C4-2B (cell line): ENCODE measurements around the gene RCC1.

Experiments used
- H3K27ac ChIP-seq: fragments of 450-650 bp; 2 replicates; pipeline ENCODE4 v1.5.1; 2017
- ZFX ChIP-seq: fragments of 450-650 bp; IDR thresholded peaks from 2 replicates; pipeline ENCODE4 v1.6.1; 2017
- TF ChIP-seq, protein P1 (sequence below): fragments of 450-650 bp; conservative IDR thresholded peaks from 2 replicates; pipeline ENCODE4 v1.5.1; 2017; ENCODE audit warnings: mild to moderate bottlenecking

Gene RCC1

DNA sequence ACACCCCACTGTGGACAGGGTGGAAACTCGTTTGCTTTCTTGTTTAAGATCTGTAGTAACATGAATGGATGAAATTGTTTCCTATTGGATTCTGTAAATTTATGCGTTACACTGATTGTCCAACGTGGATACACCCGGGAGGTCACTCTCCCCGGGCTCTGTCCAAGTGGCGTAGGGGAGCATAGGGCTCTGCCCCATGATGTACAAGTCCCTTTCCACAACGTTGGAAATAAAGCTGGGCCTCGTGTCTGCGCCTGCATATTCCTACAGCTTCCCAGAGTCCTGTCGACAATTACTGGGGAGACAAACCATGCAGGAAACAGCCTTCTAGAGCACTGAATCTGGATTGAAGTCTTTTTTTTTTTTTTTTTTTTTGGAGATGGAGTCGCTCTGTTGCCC lies 1.4 kb downstream of the RCC1 start:
- no peak for TF ChIP-seq ZFX
- TF ChIP-seq, protein P1, sequence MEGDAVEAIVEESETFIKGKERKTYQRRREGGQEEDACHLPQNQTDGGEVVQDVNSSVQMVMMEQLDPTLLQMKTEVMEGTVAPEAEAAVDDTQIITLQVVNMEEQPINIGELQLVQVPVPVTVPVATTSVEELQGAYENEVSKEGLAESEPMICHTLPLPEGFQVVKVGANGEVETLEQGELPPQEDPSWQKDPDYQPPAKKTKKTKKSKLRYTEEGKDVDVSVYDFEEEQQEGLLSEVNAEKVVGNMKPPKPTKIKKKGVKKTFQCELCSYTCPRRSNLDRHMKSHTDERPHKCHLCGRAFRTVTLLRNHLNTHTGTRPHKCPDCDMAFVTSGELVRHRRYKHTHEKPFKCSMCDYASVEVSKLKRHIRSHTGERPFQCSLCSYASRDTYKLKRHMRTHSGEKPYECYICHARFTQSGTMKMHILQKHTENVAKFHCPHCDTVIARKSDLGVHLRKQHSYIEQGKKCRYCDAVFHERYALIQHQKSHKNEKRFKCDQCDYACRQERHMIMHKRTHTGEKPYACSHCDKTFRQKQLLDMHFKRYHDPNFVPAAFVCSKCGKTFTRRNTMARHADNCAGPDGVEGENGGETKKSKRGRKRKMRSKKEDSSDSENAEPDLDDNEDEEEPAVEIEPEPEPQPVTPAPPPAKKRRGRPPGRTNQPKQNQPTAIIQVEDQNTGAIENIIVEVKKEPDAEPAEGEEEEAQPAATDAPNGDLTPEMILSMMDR = no peak
- peak overlapping the region; percentile 91 for H3K27ac ChIP-seq

DNA sequence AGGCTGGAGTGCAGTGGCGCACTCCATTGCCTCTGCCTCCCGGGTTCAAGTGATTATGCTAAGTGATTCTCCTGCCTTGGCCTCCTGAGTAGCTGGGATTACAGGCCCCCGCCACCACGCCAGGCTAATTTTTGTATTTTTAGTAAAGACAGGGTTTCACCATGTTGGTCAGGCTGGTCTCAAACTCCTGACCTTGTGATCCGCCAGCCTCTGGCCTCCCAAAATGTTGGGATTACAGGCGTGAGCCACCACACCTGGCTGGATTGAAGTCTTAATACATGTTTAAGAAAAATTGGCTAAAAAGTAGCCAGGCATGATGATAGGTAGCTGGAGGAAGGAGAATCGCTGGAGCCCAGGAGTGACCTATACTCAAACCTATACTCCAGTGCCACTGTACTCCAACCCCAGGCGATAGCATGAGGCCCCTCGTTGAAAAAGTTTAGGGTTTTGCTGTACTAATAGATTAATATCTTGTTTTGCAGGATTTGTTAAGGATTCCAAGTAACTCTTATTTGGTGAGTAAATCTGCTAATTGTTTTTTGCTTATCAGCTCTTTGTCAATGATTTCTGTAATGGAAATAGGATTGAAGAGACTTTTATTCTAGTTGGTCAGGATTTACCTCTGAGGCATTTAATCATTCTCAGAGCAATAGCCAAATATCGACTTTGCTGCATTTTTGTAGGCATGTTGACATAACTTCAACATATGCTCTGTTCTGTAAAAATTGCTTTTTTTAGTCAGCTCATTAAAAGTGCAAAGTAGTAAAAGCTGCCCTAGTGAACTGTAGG lies 2.0 kb downstream of the RCC1 start:
- H3K27ac ChIP-seq = peak overlapping the region; percentile 91
- no peak for TF ChIP-seq ZFX
- TF ChIP-seq, protein P1 = no peak

DNA sequence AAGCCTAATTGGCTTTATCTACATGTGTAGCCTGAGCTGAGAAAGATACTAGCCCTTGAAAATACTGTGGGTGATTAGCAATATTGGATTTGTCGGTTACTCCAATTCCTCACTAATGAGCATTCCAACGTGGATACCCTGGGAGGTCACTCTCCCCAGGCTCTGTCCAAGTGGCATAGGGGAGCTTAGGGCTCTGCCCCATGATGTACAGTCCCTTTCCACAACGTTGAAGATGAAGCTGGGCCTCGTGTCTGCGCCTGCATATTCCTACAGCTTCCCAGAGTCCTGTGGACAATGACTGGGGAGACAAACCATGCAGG lies 2.6 kb downstream of the RCC1 start:
- H3K27ac ChIP-seq = peak overlapping the region; percentile 91
- TF ChIP-seq, protein P1 = no peak
- TF ChIP-seq ZFX = no peak

- H3K27ac ChIP-seq = peak overlapping the region; percentile 91
- TF ChIP-seq, protein P1 = no peak
- no peak for TF ChIP-seq ZFX
Measured at GRCh38 chr1:28509705-28510272, 3.9 kb downstream of the RCC1 start.

DNA sequence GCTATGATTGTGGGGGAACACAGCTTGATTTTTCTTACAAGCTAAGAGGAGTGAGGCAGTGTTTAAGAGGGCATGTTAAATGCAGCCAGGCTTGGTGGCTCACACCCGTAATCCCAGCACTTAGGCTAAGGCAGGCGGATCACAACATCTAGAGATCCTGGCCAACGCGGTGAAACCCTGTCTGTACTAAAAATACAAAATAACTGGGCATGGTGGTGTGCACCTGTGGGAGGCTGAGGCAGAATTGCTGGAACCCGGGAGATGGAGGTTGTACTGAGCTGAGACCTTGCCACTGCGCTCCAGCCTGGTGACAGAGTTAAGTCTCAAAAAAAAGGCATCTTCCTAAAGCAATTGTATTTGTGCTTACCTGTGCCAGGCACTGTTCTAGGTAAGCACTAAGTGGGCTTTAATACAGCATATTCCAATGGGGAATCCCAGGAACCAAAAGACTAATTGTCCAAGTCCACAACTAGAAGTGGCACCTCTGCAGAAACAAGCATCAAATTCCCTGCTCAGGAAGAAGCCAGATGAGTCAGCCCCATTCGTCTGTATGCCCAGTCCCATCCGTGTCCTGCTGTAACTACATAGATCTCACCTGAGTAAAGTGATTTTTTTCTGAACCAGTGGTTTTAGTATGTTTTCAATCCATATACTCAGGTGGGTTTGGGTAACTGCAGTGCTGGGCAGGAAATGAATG lies 4.6 kb downstream of the RCC1 start:
- TF ChIP-seq, protein P1 = no peak
- no peak for TF ChIP-seq ZFX

GRCh38 chr1:28510970-28511440 lies 5.2 kb downstream of the RCC1 start:
- peak overlapping the region; percentile 91 for H3K27ac ChIP-seq
- TF ChIP-seq, protein P1 = no peak
- no peak for TF ChIP-seq ZFX

More for the DNA sequence above, 4.6 kb downstream of the RCC1 start:
- H3K27ac ChIP-seq = peak overlapping the region; percentile 91

- TF ChIP-seq ZFX = no peak
- TF ChIP-seq, protein P1 = no peak
- peak overlapping the region; percentile 13 for H3K27ac ChIP-seq
Measured at GRCh38 chr1:28512058-28512611, 6.3 kb downstream of the RCC1 start.

GRCh38 chr1:28514445-28514933 lies 8.6 kb downstream of the RCC1 start:
- H3K27ac ChIP-seq = peak overlapping the region; percentile 8; the same call in 1 of the 2 replicates
